Upper lobe of left lung (tissue), 4 donors: ENCODE results near the gene NFS1.

Experiments
- EP300 ChIP-seq, 4 donors: sonication (generic); formaldehyde crosslinking; IDR thresholded peaks; one replicate each; pipeline ENCODE4 v1.5.1; 2017; ENCODE audit warnings: antibody characterized with exemption in 4 of 4, control low read depth in 2 of 4
- TF ChIP-seq, protein P1 (sequence below), 6 experiments: fragments of 450-650 bp in 4 of 6; fragments of 200-600 bp in 2 of 6; sonication (generic) in 2 of 6; IDR thresholded peaks; one replicate each; pipeline ENCODE4 v1.5.1; 2016 to 2019; ENCODE audit warnings: antibody characterized with exemption in 6 of 6

DNA sequence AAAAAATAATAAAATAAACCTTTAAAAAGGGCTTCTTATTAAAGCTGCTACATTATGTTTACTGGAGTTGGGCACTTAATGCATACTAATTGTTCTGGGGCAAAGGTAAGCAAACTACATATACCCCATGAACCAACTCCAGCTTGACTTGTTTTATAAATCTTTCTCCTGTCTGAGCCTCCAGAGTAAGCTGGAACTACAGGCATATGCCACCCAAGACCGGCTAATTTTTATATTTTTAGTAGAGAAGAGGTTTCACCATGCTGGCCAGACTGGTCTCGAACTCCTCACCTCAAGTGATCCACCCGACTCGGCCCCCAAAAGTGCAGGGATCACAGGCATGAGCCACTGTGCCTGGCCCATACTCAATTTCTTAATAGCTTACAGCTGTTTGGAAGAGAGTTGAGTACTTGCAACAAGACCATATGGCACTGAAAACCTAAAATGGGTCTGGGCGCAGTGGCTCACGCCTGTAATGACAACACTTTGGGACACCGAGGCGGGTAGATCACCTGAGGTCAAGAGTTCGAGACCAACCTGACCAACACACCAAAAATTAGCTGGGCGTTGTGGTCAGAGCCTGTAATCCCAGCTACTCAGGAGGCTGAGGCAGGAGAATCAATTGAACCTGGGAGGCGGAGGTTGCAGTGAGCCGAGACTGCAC is 20.0 kb upstream of the NFS1 start:
- TF ChIP-seq, protein P1, sequence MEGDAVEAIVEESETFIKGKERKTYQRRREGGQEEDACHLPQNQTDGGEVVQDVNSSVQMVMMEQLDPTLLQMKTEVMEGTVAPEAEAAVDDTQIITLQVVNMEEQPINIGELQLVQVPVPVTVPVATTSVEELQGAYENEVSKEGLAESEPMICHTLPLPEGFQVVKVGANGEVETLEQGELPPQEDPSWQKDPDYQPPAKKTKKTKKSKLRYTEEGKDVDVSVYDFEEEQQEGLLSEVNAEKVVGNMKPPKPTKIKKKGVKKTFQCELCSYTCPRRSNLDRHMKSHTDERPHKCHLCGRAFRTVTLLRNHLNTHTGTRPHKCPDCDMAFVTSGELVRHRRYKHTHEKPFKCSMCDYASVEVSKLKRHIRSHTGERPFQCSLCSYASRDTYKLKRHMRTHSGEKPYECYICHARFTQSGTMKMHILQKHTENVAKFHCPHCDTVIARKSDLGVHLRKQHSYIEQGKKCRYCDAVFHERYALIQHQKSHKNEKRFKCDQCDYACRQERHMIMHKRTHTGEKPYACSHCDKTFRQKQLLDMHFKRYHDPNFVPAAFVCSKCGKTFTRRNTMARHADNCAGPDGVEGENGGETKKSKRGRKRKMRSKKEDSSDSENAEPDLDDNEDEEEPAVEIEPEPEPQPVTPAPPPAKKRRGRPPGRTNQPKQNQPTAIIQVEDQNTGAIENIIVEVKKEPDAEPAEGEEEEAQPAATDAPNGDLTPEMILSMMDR (IDR thresholded peaks at IDR 0.05), result no peak
- TF ChIP-seq EP300 (IDR thresholded peaks at IDR 0.05), result no peak
